Astrocyte (in vitro differentiated cells and primary cell): ENCODE results near the gene PDE6H.

Source experiments
- EZH2 ChIP-seq: IDR thresholded peaks from 2 replicates; pipeline ENCODE4 v1.6.1; 2012; ENCODE audit warnings: mild to moderate bottlenecking, low read length, inconsistent platforms; ENCODE audit not compliant: insufficient read depth
- TF ChIP-seq, protein P1 (sequence below): IDR thresholded peaks from 2 replicates; pipeline ENCODE4 v1.5.1; 2011; ENCODE audit warnings: low read depth, mild to moderate bottlenecking, inconsistent platforms, low read length, moderate library complexity; ENCODE audit not compliant: insufficient read depth

DNA sequence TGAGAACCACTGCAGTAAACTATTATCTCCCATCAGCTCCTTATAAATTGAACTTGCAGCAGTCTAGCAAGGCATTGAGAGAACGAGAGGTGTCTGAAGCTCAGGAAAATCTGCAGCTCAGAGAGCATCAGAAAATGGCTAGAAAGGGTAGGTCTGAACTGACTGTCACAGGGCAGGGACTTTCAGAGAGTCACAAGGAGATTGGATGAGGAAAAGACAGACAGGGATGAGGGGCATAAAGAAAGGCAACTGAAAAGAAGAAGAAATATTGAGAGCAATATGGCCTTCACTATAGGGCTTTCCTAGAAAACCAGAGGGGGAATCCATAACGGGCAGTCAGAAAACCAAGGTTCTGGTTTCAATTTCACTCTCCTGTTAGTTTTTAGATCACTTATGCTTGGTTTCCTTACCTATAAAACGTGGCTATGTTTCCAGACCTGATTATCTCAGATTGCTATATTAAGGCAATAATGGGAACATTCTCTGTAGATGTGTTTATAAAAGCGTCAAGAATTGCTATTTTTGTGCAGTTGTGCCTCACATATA, 40.9 kb downstream of the PDE6H start:
- TF ChIP-seq, protein P1, sequence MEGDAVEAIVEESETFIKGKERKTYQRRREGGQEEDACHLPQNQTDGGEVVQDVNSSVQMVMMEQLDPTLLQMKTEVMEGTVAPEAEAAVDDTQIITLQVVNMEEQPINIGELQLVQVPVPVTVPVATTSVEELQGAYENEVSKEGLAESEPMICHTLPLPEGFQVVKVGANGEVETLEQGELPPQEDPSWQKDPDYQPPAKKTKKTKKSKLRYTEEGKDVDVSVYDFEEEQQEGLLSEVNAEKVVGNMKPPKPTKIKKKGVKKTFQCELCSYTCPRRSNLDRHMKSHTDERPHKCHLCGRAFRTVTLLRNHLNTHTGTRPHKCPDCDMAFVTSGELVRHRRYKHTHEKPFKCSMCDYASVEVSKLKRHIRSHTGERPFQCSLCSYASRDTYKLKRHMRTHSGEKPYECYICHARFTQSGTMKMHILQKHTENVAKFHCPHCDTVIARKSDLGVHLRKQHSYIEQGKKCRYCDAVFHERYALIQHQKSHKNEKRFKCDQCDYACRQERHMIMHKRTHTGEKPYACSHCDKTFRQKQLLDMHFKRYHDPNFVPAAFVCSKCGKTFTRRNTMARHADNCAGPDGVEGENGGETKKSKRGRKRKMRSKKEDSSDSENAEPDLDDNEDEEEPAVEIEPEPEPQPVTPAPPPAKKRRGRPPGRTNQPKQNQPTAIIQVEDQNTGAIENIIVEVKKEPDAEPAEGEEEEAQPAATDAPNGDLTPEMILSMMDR: no peak
- TF ChIP-seq EZH2: no peak
